Measurements from ENCODE around the gene FAM53B. TPM values are rescaled to one million over a fixed set of nuclear protein-coding genes. Genes with fewer than 3 reads are reported as not detected.

The FAM53B gene
- total RNA-seq, 3 donors from 2014 or later, result 17.0 to 39.7 (median 22.8) TPM

DNA sequence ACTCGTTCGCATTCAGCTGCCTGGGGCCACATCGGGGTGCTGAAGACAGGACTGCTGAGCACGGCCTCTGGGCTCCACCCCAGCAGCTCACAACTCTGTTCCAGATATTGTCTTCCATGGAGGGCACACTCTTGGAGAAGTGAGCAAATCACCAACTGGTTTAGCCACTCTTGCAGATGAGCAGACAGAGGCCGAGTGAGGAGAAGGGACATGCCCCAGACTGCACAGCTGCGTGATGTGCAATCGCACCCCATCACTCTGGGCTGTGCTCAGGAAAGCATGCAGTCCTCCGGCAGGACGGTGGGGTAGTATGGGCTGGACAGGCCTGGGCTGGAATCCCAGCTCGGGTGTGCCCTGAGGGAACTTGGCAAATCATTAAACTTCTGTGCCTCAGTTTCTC lies 111.6 kb downstream of the FAM53B start:
- no peaks in the 10 kb centered on the region for H3K27me3 ChIP-seq
- H3K9me3 ChIP-seq, result no peaks in the 10 kb centered on the region
- H3K4me1 ChIP-seq, result peaks cover under 1 to 24% of the 10 kb centered on the region in 2 donors
- peak overlapping the region in 2 of 3 donors; percentile 8 to 21 for H3K4me3 ChIP-seq
- no peaks in the 10 kb centered on the region for H3K36me3 ChIP-seq
- no peak for DNase-seq (ENCODE audit: low spot score in 2 of 2)
- intact Hi-C loops (cut with DNase I; ENCODE audit: low total_unique reads), result no loop called here
- peak overlapping the region; percentile 57 to 81 for H3K27ac ChIP-seq
- TF ChIP-seq POLR2AphosphoS5 (IDR thresholded peaks at IDR 0.05) (no peak), POLR2A (IDR thresholded peaks at IDR 0.05) (no peak)
- TF ChIP-seq, protein P1, sequence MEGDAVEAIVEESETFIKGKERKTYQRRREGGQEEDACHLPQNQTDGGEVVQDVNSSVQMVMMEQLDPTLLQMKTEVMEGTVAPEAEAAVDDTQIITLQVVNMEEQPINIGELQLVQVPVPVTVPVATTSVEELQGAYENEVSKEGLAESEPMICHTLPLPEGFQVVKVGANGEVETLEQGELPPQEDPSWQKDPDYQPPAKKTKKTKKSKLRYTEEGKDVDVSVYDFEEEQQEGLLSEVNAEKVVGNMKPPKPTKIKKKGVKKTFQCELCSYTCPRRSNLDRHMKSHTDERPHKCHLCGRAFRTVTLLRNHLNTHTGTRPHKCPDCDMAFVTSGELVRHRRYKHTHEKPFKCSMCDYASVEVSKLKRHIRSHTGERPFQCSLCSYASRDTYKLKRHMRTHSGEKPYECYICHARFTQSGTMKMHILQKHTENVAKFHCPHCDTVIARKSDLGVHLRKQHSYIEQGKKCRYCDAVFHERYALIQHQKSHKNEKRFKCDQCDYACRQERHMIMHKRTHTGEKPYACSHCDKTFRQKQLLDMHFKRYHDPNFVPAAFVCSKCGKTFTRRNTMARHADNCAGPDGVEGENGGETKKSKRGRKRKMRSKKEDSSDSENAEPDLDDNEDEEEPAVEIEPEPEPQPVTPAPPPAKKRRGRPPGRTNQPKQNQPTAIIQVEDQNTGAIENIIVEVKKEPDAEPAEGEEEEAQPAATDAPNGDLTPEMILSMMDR (IDR thresholded peaks at IDR 0.05), result no peak

DNA sequence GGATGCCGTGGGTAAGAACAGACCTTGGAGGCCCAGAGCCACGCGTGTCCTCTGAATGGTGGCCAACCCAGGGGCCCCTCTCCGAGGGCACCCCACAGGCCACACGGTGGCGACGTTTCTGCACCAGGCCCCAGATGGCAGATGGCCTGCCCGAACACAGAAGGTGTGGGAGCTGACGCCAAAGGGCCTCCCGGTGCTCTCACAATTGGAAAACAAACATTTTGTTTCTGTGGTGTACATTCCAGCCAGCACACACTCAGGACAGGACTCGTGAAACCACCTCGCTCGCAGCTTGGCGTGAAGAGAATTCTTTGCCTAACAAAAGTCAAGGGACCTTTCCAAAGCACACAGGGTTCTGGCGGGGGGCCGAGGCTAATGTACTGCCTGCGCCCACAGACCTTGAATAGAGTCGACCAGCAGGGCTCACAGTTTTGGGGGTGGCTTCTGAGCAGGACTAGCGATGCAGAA lies 112.1 kb downstream of the FAM53B start:
- peak overlapping the region in 2 of 3 donors; percentile 8 to 21 for H3K4me3 ChIP-seq
- intact Hi-C loops (cut with DNase I; ENCODE audit: low total_unique reads), result no loop called here
- H3K27me3 ChIP-seq, result no peaks in the 10 kb centered on the region
- peak overlapping the region; percentile 57 to 81 for H3K27ac ChIP-seq
- no peaks in the 10 kb centered on the region for H3K9me3 ChIP-seq
- peak; percentile 64 to 92 for DNase-seq (ENCODE audit: low spot score in 2 of 2)
- H3K36me3 ChIP-seq, result no peaks in the 10 kb centered on the region
- TF ChIP-seq, protein P1 (IDR thresholded peaks at IDR 0.05), result peak in 2 of 3 donors; percentile 39 to 62
- TF ChIP-seq POLR2A (IDR thresholded peaks at IDR 0.05) (no peak), POLR2AphosphoS5 (IDR thresholded peaks at IDR 0.05) (peak in 2 of 3 donors; percentile 18 to 26)
- H3K4me1 ChIP-seq, result peaks cover 5 to 28% of the 10 kb centered on the region in 2 donors

DNA sequence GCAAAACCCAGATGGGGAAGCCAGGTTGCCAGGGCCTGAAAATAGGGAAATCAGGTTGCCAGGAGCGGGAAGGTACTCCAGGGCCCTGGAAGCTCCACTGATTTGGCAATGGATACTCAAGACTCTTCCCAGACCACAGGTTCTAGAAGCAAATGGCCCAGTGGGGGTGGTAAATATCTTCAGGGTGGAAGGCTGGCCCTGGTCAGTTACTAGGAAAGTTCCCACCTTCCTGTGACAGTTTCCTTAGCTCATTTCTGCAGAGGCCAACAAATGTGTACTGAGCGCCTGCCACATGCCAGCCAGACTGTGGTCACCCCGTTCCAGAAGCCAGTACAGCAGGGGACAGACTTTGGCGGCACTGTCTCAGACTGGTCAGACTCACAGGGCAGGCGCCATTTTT lies 113.6 kb downstream of the FAM53B start:
- no peaks in the 10 kb centered on the region for H3K27me3 ChIP-seq
- intact Hi-C loops (cut with DNase I; ENCODE audit: low total_unique reads), result no loop called here
- H3K27ac ChIP-seq, result peak overlapping the region; percentile 57 to 81
- no peaks in the 10 kb centered on the region for H3K9me3 ChIP-seq
- no peak for DNase-seq (ENCODE audit: low spot score in 2 of 2)
- H3K36me3 ChIP-seq, result no peaks in the 10 kb centered on the region
- no peak overlapping the region for H3K4me3 ChIP-seq
- TF ChIP-seq, protein P1 (IDR thresholded peaks at IDR 0.05), result no peak
- TF ChIP-seq POLR2AphosphoS5 (IDR thresholded peaks at IDR 0.05), result no peak
- no peak for TF ChIP-seq POLR2A (IDR thresholded peaks at IDR 0.05)
- peaks cover 7 to 36% of the 10 kb centered on the region in 2 donors for H3K4me1 ChIP-seq

DNA sequence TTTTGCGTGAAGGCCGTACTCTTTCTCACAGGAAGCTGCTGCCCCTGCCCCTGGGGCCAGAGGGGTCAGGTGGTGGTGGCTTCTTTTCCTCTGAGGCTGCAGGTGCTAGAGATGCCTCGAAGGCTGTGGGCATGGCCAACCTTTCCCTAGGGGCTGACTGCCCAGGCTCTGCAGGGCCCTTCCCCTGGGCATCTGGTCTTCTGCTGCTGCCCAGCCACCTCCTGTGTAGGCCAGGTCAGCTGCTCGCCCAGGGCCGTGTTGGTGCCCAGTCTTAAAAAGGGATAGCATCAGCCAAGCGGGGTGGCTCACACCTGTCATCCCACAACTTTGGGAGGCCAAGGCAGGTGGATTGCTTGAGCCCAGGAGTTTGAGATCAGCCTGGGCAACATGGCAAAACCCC lies 114.3 kb downstream of the FAM53B start:
- intact Hi-C loops (cut with DNase I; ENCODE audit: low total_unique reads), result no loop called here
- H3K4me1 ChIP-seq, result peaks cover 7 to 43% of the 10 kb centered on the region in 2 donors

DNA sequence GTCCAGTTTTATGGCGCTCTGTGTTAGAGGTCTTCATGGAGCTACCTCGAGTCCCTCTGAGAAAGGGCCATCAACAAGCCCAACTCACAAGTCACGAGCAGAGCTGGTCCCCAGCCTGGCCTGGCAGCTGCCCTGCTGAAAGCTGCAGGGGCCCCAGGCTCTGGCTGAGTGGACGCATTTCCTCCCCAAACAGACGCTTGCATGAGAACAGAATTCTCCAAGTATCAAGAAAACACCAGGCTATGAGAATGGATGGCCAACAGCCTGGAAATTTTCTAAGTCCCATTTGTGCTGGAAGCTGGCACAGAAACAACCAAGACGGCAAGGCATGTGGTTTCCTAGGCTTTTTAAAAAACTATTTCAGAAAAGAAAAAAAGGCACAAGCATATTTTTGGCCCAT lies 114.8 kb downstream of the FAM53B start:
- intact Hi-C loops (cut with DNase I; ENCODE audit: low total_unique reads), result no loop called here
- no peak overlapping the region for H3K4me3 ChIP-seq
- TF ChIP-seq, protein P1 (IDR thresholded peaks at IDR 0.05), result no peak
- TF ChIP-seq POLR2A (IDR thresholded peaks at IDR 0.05) (no peak), POLR2AphosphoS5 (IDR thresholded peaks at IDR 0.05) (no peak)
- H3K4me1 ChIP-seq, result peaks cover 7 to 44% of the 10 kb centered on the region in 2 donors
- no peaks in the 10 kb centered on the region for H3K36me3 ChIP-seq
- no peaks in the 10 kb centered on the region for H3K27me3 ChIP-seq
- no peaks in the 10 kb centered on the region for H3K9me3 ChIP-seq
- no peak for DNase-seq (ENCODE audit: low spot score in 2 of 2)
- H3K27ac ChIP-seq, result peak overlapping the region; percentile 38 to 81

More for the DNA sequence above, 114.3 kb downstream of the FAM53B start:
- no peak overlapping the region for H3K4me3 ChIP-seq
- peak overlapping the region; percentile 38 to 81 for H3K27ac ChIP-seq
- no peaks in the 10 kb centered on the region for H3K36me3 ChIP-seq
- no peaks in the 10 kb centered on the region for H3K9me3 ChIP-seq
- H3K27me3 ChIP-seq, result no peaks in the 10 kb centered on the region
- TF ChIP-seq POLR2A (IDR thresholded peaks at IDR 0.05) (no peak), POLR2AphosphoS5 (IDR thresholded peaks at IDR 0.05) (no peak)
- TF ChIP-seq, protein P1 (IDR thresholded peaks at IDR 0.05), result no peak
- DNase-seq (ENCODE audit: low spot score in 2 of 2), result no peak

All from breast epithelium (tissue), 4 donors.